B cell (primary cell): ENCODE results near the gene ENDOV. TPM values are rescaled to one million over a fixed set of nuclear protein-coding genes. Genes with fewer than 3 reads are reported as not detected.

Experiments
- ATAC-seq: fragments of 200-7000 bp; cut with Tn5 transposase; one replicate; pipeline ENCODE4 v1.10.0; 2021; ENCODE audit warnings: low read depth, mild to moderate bottlenecking, moderate number of reproducible peaks, moderate library complexity
- CTCF ChIA-PET: fragments of 350-600 bp; sonication (Branson Sonifier 250); formaldehyde crosslinking; loops from one replicate; lab custom pipeline; 2021; ENCODE audit warnings: antibody characterized with exemption, inconsistent platforms; lab: Charles Lee
- POLR2A ChIA-PET: fragments of 350-600 bp; sonication (Branson Sonifier 250); formaldehyde crosslinking; loops from one replicate; lab custom pipeline; 2021; ENCODE audit warnings: antibody characterized with exemption; lab: Charles Lee
- DNase-seq: peaks from one replicate; pipeline ENCODE4 v3.0.0; 2013
- H2AFZ ChIP-seq: 2 replicates; pipeline ENCODE4 v1.6.1; 2012; ENCODE audit warnings: mild to moderate bottlenecking, low read depth, low read length; ENCODE audit not compliant: insufficient read depth, poor library complexity, severe bottlenecking
- H3K27ac ChIP-seq, 2 donors: 1 replicate in 1 of 2; 2 replicates in 1 of 2; pipeline ENCODE4 v1.5.1; 2012 to 2013; ENCODE audit warnings: low read length in 2 of 2, mild to moderate bottlenecking in 2 of 2, moderate library complexity in 1 of 2
- H3K27me3 ChIP-seq, 4 experiments: fragments of 200-600 bp in 1 of 4; sonication (generic) in 1 of 4; replicated peaks in 1 of 4; 1 replicate in 2 of 4; 2 replicates in 2 of 4; pipeline versions ENCODE4 v1.6.1 to v1.7.0; 2013 to 2016; ENCODE audit warnings: low read length in 3 of 4, mild to moderate bottlenecking in 2 of 4, mixed read lengths in 1 of 4, moderate library complexity in 1 of 4; ENCODE audit not compliant: insufficient read depth in 4 of 4, control insufficient read depth in 3 of 4; ENCODE audit errors: control extremely low read depth in 1 of 4
- H3K36me3 ChIP-seq, 2 experiments: replicated peaks in 1 of 2; 1 replicate in 1 of 2; 2 replicates in 1 of 2; pipeline versions ENCODE4 v1.6.1 to v1.7.1; 2013; ENCODE audit warnings: low read length in 1 of 2; ENCODE audit not compliant: insufficient read depth in 2 of 2, control insufficient read depth in 1 of 2; ENCODE audit errors: control extremely low read depth in 1 of 2, extremely low read depth in 1 of 2
- H3K4me1 ChIP-seq, 2 donors: fragments of 200-600 bp in 1 of 2; sonication (generic) in 1 of 2; 1 replicate in 1 of 2; 2 replicates in 1 of 2; pipeline versions ENCODE4 v1.5.1 to v1.6.1; 2013 to 2017; ENCODE audit warnings: low read length in 2 of 2; ENCODE audit not compliant: control insufficient read depth in 2 of 2, insufficient read depth in 2 of 2
- H3K4me2 ChIP-seq: replicated peaks from 2 replicates; pipeline ENCODE3; 2012; ENCODE audit warnings: mild to moderate bottlenecking, low read depth, low read length; ENCODE audit not compliant: poor library complexity, severe bottlenecking
- H3K4me3 ChIP-seq, 5 experiments: fragments of 200-600 bp in 1 of 5; sonication (generic) in 1 of 5; 1 replicate in 3 of 5; 2 replicates in 2 of 5; pipeline versions ENCODE4 v1.5.1 to v1.7.0; 2011 to 2016; ENCODE audit warnings: low read length in 4 of 5, mild to moderate bottlenecking in 4 of 5, low read depth in 2 of 5, control low read depth in 1 of 5, moderate library complexity in 1 of 5; ENCODE audit not compliant: insufficient read depth in 1 of 5; ENCODE audit errors: control extremely low read depth in 1 of 5, extremely low read depth in 1 of 5
- H3K79me2 ChIP-seq: fragments of 200-600 bp; sonication (generic); one replicate; pipeline ENCODE4 v1.6.0; 2016; ENCODE audit warnings: low read length; ENCODE audit not compliant: control insufficient read depth, insufficient read depth
- H3K9ac ChIP-seq: fragments of 200-600 bp; sonication (generic); 2 replicates; pipeline ENCODE4 v1.6.1; 2017; ENCODE audit warnings: mild to moderate bottlenecking, low read length, moderate library complexity
- H3K9me3 ChIP-seq, 3 donors: one replicate each; pipeline versions ENCODE4 v1.6.1 to v1.7.1; 2013; ENCODE audit warnings: low read length in 2 of 3; ENCODE audit not compliant: control insufficient read depth in 2 of 3, insufficient read depth in 1 of 3; ENCODE audit errors: control extremely low read depth in 1 of 3
- H4K20me1 ChIP-seq: 2 replicates; pipeline ENCODE4 v1.6.0; 2012; ENCODE audit warnings: mild to moderate bottlenecking, low read length; ENCODE audit not compliant: insufficient read depth, control insufficient read depth, poor library complexity, severe bottlenecking
- H3K27ac Mint-ChIP-seq: one replicate; pipeline ENCODE4 v1.8.0; 2021; ENCODE audit warnings: mixed read lengths
- H3K27me3 Mint-ChIP-seq: one replicate; pipeline ENCODE4 v1.8.0; 2021; ENCODE audit warnings: mixed read lengths
- H3K4me1 Mint-ChIP-seq: one replicate; pipeline ENCODE4 v1.8.0; 2021; ENCODE audit warnings: mixed read lengths
- H3K4me3 Mint-ChIP-seq: one replicate; pipeline ENCODE4 v1.8.0; 2021; ENCODE audit warnings: mixed read lengths
- H3K9me3 Mint-ChIP-seq: one replicate; pipeline ENCODE4 v1.8.0; 2022; ENCODE audit warnings: mixed read lengths; ENCODE audit not compliant: insufficient read depth
- CTCF ChIP-seq: fragments of 200-600 bp; IDR thresholded peaks from one replicate; pipeline ENCODE4 v1.8.0; 2022; ENCODE audit warnings: antibody characterized with exemption, mild to moderate bottlenecking
- EZH2 ChIP-seq: IDR thresholded peaks from 2 replicates; pipeline ENCODE4 v1.6.1; 2012; ENCODE audit warnings: borderline replicate concordance, low read depth, mild to moderate bottlenecking, moderate library complexity, low read length; ENCODE audit not compliant: insufficient read depth, poor library complexity, severe bottlenecking
- WGBS: methylation state at CpG from one replicate; pipeline ENCODE4 v1.1.5; 2013; ENCODE audit warnings: missing lambda C conversion rate; ENCODE audit not compliant: insufficient coverage; 5-methylcytosine and 5-hydroxymethylcytosine counted together
- intact Hi-C: fragments of 100-400 bp; cut with micrococcal nuclease; formaldehyde crosslinking; loops from one replicate; pipeline ENCODE4 v1.10.0; 2022
- polyA plus RNA-seq: library from polyadenylated mRNA; depleted of rRNA; stranded (reverse); fragments of >200 nt; gene quantifications from 2 replicates; pipeline ENCODE4 v1.2.3, GENCODE V29; 2012
- total RNA-seq, 2 donors: library from RNA; stranded (reverse); fragments of 120-200 nt in 1 of 2; gene quantifications; 1 replicate in 1 of 2; 2 replicates in 1 of 2; pipeline versions ENCODE4 v1.2.3 to v1.2.4, GENCODE V29; 2013 to 2022

Gene ENDOV
- total and polyA plus RNA-seq, 2 donors (not counting 1 experiment from before 2014, with no cell fraction given), result 25.3 to 49.5 TPM

GRCh38 chr17:80453126-80453997, 38.4 kb downstream of the ENDOV start:
- Histone ChIP-seq H3K4me2 (peak overlapping the region; percentile 97), H2AFZ (peak overlapping the region; percentile 92), H3K4me3 (peak overlapping the region in 2 of 5 experiments; percentile 87), H3K27ac (peak overlapping the region in 1 of 2 donors; percentile 99), H3K9me3 (peaks cover 0 to 10% (median 0%) of the 10 kb centered on the region in 3 donors), H3K79me2 (no peaks in the 10 kb centered on the region), H3K36me3 (no peaks in the 10 kb centered on the region), H3K4me1 (peaks cover 7 to 17% of the 10 kb centered on the region in 2 donors), H4K20me1 (no peaks in the 10 kb centered on the region), H3K27me3 (peaks cover 0 to 19% (median 0%) of the 10 kb centered on the region in 4 experiments), H3K9ac (peak overlapping the region; percentile 96)
- H3K9me3 Mint-ChIP-seq, result no peaks in the 10 kb centered on the region
- POLR2A ChIA-PET, result interaction anchor here (0.8 to 1.2 kb wide), 2 partner anchors 39 to 517 kb away, joined by 3 read pairs; no protein-coding TSS in a partner anchor
- 89% methylated on average over 12 of the region's 19 CpGs for WGBS
- H3K27me3 Mint-ChIP-seq, result peaks cover 10% of the 10 kb centered on the region
- CTCF ChIA-PET, result interaction anchor here (1.5 kb wide), 1 partner anchor 26 kb away, joined by 6 read pairs; no protein-coding TSS in a partner anchor
- DNase-seq (no peak), ATAC-seq (no peak)
- intact Hi-C loops, result no loop called here
- H3K4me3 Mint-ChIP-seq, result peak overlapping the region; percentile 91
- peaks cover 18% of the 10 kb centered on the region for H3K4me1 Mint-ChIP-seq
- TF ChIP-seq EZH2 (no peak), CTCF (no peak)
- H3K27ac Mint-ChIP-seq, result peak overlapping the region; percentile 96
